Activated CD4-positive, alpha-beta T cell treated with anti-CD3 and anti-CD28 coated beads, Interleukin-10, Interleukin-2, amounts not matched to agents 100 ng/mL and 50 ng/mL, durations not matched to agents 16 hours and 8 hours (primary cell): Measurements from ENCODE around the gene WWC2.

Experiments used
- DNase-seq: peaks from one replicate; pipeline ENCODE4 v3.0.0-alpha.2; 2020

WWC2 gene

DNA sequence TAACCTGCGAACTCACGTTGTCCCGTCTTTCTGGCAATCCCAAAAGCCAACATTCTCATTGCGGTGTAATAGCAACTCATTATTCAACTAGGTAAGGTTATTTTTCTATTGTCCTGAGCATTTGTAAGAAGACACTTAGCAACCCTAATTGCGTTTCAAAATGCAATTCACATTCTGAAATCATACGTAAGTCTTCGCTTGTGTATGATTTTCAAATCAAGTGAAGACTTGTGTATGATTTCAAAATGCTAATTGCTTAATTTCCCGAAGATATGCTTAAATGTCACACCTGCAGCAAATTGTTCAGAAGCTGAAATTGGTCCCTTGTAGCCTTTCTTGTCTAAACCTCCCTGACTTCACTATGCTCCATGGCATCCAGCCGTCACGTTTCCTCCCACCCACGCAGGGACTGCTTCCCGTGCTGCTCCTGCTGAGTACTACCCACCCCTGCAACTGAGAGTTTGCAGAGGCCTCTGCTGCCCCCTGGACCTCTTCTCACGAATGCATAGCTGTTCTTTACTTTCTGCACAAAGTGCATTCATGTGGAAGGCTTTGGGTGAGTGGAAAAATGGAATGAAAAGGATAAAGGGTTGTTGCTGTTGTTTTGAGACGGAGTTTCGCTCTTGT lies 264.0 kb downstream of the WWC2 start:
- no peak for DNase-seq

- no peak for DNase-seq
Measured at GRCh38 chr4:183364025-183364424, 265.0 kb downstream of the WWC2 start.

DNA sequence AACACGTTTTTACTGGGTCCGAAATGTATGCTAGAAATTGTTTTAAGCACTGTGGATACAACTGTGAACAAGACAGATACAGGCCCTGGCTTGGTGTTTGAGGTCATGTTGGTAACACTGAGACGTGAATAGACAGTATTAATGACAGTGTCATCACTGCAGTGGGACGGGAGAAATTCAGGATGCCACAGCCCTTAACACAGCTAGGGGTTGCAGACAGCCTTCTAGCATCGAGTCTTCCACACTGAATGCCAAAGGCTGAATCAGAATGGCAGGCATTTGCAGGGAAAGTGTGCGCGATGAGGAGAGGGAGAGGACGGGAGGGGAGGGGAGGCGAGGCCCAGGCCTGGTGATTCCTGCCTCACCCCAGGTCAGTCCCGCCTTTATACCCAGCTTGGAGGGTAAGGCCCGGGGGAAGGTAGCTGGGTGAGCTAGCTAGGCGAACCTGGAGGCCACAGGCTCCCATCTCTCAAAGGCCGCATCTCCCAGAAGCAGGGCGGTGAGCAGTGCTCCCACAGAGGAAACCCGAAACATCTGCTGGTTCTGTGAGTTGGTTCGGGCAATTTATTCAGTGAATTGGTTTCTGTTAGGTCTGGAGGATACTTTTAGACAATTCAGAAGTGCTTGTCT lies 267.3 kb downstream of the WWC2 start:
- no peak for DNase-seq

DNA sequence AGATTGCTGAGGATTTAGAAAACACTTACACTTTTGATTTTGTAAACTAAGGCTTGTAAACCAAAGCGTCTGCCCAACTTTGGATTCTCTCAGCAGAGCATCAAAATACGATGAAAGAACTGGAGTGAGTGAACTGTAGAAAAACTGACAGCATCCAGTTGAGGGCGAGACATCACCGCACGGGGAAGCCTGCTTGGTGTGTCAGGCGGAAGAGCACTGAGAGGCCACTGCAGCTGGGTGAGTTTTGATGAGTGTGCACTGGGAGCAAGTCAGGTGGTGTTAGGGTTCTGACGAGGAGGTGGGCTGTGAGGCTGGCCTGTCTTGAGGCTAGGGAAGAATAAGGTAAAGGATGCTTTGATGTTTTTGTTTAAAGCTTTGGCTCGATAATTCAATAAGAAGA lies 270.0 kb downstream of the WWC2 start:
- no peak for DNase-seq
